Glutamatergic neuron (in vitro differentiated cells): ENCODE measurements around the gene LONP2. TPM values are rescaled to one million over a fixed set of nuclear protein-coding genes. Genes with fewer than 3 reads are reported as not detected.

Source experiments
- DNase-seq: peaks from one replicate; pipeline ENCODE4 v3.0.0; 2022
- H3K27ac Mint-ChIP-seq: one replicate; pipeline ENCODE4 v1.8.0; 2020; ENCODE audit warnings: mild to moderate bottlenecking, mixed read lengths, inconsistent platforms; ENCODE audit not compliant: unreplicated experiment
- H3K27me3 Mint-ChIP-seq: one replicate; pipeline ENCODE4 v1.8.0; 2020; ENCODE audit warnings: mild to moderate bottlenecking, moderate library complexity, mixed read lengths, inconsistent platforms; ENCODE audit not compliant: unreplicated experiment
- H3K36me3 Mint-ChIP-seq: one replicate; pipeline ENCODE4 v1.8.0; 2020; ENCODE audit warnings: mild to moderate bottlenecking, mixed read lengths, inconsistent platforms; ENCODE audit not compliant: unreplicated experiment
- H3K4me1 Mint-ChIP-seq: one replicate; pipeline ENCODE4 v1.8.0; 2020; ENCODE audit warnings: mild to moderate bottlenecking, low read depth, mixed read lengths, inconsistent platforms; ENCODE audit not compliant: unreplicated experiment
- H3K4me3 Mint-ChIP-seq: one replicate; pipeline ENCODE4 v1.8.0; 2020; ENCODE audit warnings: mild to moderate bottlenecking, mixed read lengths, inconsistent platforms; ENCODE audit not compliant: unreplicated experiment
- H3K9me3 Mint-ChIP-seq: one replicate; pipeline ENCODE4 v1.8.0; 2020; ENCODE audit warnings: mild to moderate bottlenecking, moderate library complexity, mixed read lengths, inconsistent platforms; ENCODE audit not compliant: unreplicated experiment
- CTCF ChIP-seq: fragments of 200-600 bp; sonication (generic); IDR thresholded peaks from one replicate; pipeline ENCODE4 v1.5.0; 2021; ENCODE audit not compliant: partially characterized antibody, unreplicated experiment
- total RNA-seq: library from RNA; stranded (reverse); fragmentation: NEBNext Ultra II Directional; extraction: Animal tissue kit (Norgen Biotek cat#: 25700); gene quantifications from one replicate; pipeline ENCODE4 v1.2.1, GENCODE V29; 2021; ENCODE audit not compliant: unreplicated experiment

LONP2 gene
- total RNA-seq, 1 donor from 2014 or later = 57.3 TPM

- Mint-ChIP-seq H3K36me3 (no peaks in the 10 kb centered on the region), H3K27ac (no peak overlapping the region), H3K27me3 (peaks cover 7% of the 10 kb centered on the region), H3K4me3 (no peak overlapping the region), H3K9me3 (no peaks in the 10 kb centered on the region), H3K4me1 (no peaks in the 10 kb centered on the region)
- no peak for TF ChIP-seq CTCF
- DNase-seq = no peak
Observed at GRCh38 chr16:48203974-48204824, 39.9 kb upstream of the LONP2 start.

GRCh38 chr16:48204825-48205151 lies 39.3 kb upstream of the LONP2 start:
- no peak for DNase-seq
- Mint-ChIP-seq H3K9me3 (no peaks in the 10 kb centered on the region), H3K27me3 (peaks cover 7% of the 10 kb centered on the region), H3K27ac (no peak overlapping the region), H3K36me3 (no peaks in the 10 kb centered on the region), H3K4me3 (no peak overlapping the region), H3K4me1 (no peaks in the 10 kb centered on the region)
- TF ChIP-seq CTCF = no peak

- no peak for DNase-seq
- no peak overlapping the region for H3K27ac Mint-ChIP-seq
- peaks cover 7% of the 10 kb centered on the region for H3K27me3 Mint-ChIP-seq
- H3K36me3 Mint-ChIP-seq = no peaks in the 10 kb centered on the region
- H3K4me3 Mint-ChIP-seq = no peak overlapping the region
- no peak for TF ChIP-seq CTCF
- no peaks in the 10 kb centered on the region for H3K9me3 Mint-ChIP-seq
- no peaks in the 10 kb centered on the region for H3K4me1 Mint-ChIP-seq
Observed at GRCh38 chr16:48206594-48207242, 37.4 kb upstream of the LONP2 start.

- Mint-ChIP-seq H3K4me3 (no peak overlapping the region), H3K9me3 (no peaks in the 10 kb centered on the region), H3K27ac (no peak overlapping the region), H3K27me3 (peaks cover 6% of the 10 kb centered on the region), H3K4me1 (no peaks in the 10 kb centered on the region), H3K36me3 (no peaks in the 10 kb centered on the region)
- DNase-seq = no peak
- no peak for TF ChIP-seq CTCF
Observed at GRCh38 chr16:48210747-48211146, 33.4 kb upstream of the LONP2 start.

GRCh38 chr16:48212033-48212432 lies 32.1 kb upstream of the LONP2 start:
- no peak for DNase-seq
- Mint-ChIP-seq H3K4me1 (no peaks in the 10 kb centered on the region), H3K36me3 (no peaks in the 10 kb centered on the region), H3K4me3 (no peak overlapping the region), H3K9me3 (no peaks in the 10 kb centered on the region), H3K27ac (no peak overlapping the region), H3K27me3 (peaks cover 9% of the 10 kb centered on the region)
- TF ChIP-seq CTCF = no peak
